Thyroid gland (tissue), 4 donors: ENCODE results near the gene ALDH8A1. TPM values are rescaled to one million over a fixed set of nuclear protein-coding genes. Genes with fewer than 3 reads are reported as not detected.

Experiments
- DNase-seq, 2 donors: peaks; one replicate each; pipeline ENCODE4 v3.0.0-alpha.2; 2019
- H3K27ac ChIP-seq, 3 donors: fragments of 200-600 bp; sonication (generic); 1 replicate in 2 of 3; 2 replicates in 1 of 3; pipeline ENCODE4 v1.5.1; 2016 to 2019; ENCODE audit warnings: mild to moderate bottlenecking in 1 of 3, moderate library complexity in 1 of 3
- H3K27me3 ChIP-seq: fragments of 200-600 bp; sonication (generic); one replicate; pipeline ENCODE4 v1.5.1; 2019
- H3K36me3 ChIP-seq, 2 donors: fragments of 200-600 bp; sonication (generic); one replicate each; pipeline ENCODE4 v1.5.1; 2016 to 2019
- H3K4me1 ChIP-seq, 2 donors: fragments of 200-600 bp; sonication (generic); one replicate each; pipeline ENCODE4 v1.5.1; 2017 to 2019
- H3K4me3 ChIP-seq, 3 donors: fragments of 200-600 bp; sonication (generic); replicated peaks in 1 of 3; 1 replicate in 2 of 3; 2 replicates in 1 of 3; pipeline ENCODE4 v1.5.1; 2016; ENCODE audit warnings: mild to moderate bottlenecking in 1 of 3
- H3K9me3 ChIP-seq: fragments of 200-600 bp; sonication (generic); one replicate; pipeline ENCODE4 v1.5.1; 2017
- POLR2A ChIP-seq, 2 donors: fragments of 450-650 bp; IDR thresholded peaks; one replicate each; pipeline ENCODE4 v1.6.1; 2017; ENCODE audit warnings: antibody characterized with exemption in 2 of 2, mild to moderate bottlenecking in 2 of 2, moderate library complexity in 1 of 2
- WGBS, 2 donors: methylation state at CpG; one replicate each; pipeline ENCODE4 v1.1.5; 2017; 5-methylcytosine and 5-hydroxymethylcytosine counted together
- intact Hi-C: fragments of 100-400 bp; cut with DNase I; formaldehyde crosslinking; loops from one replicate; pipeline ENCODE4 v1.15.1; 2023
- total RNA-seq, 4 donors: library from RNA; depleted of rRNA; stranded (reverse); fragments of >200 nt; gene quantifications; one replicate each; pipeline ENCODE4 v1.2.3, GENCODE V29; 2016
- TF ChIP-seq, protein P1 (sequence below), 6 experiments: fragments of 200-600 bp in 3 of 6; fragments of 450-650 bp in 3 of 6; sonication (generic) in 3 of 6; IDR thresholded peaks; one replicate each; pipeline ENCODE4 v1.5.1; 2016 to 2019; ENCODE audit warnings: antibody characterized with exemption in 6 of 6, mild to moderate bottlenecking in 2 of 6, inconsistent platforms in 1 of 6, moderate library complexity in 1 of 6

The ALDH8A1 gene
- total RNA-seq, 4 donors from 2014 or later: 0.13 to 0.54 (median 0.33) TPM; not detected in 1

DNA sequence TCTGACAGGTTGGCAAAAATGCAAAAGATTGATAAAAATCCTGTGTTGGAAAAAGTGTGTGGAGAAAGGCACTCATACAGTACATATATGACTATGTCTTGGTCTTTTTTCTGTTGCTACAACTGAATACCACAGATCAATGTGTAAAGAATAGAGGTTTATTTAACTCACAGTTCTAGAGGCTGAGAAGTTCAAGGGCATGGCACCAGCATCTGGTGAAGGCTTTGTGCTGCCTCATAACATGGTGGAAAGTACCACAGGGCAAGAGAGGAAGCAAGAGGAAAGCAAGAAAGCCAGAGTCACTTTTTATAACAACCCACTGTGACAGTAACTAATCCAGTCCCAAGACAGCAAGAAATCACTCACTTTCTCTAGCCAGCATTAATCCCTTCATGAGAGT, 57.5 kb downstream of the ALDH8A1 start:
- no peak for DNase-seq
- peaks cover 0 to 8% of the 10 kb centered on the region in 2 donors for H3K4me1 ChIP-seq
- no peaks in the 10 kb centered on the region for H3K9me3 ChIP-seq
- H3K27ac ChIP-seq: no peak overlapping the region
- no peak overlapping the region for H3K4me3 ChIP-seq
- no peaks in the 10 kb centered on the region for H3K36me3 ChIP-seq
- intact Hi-C loops: no loop called here
- no peak for TF ChIP-seq POLR2A (IDR thresholded peaks at IDR 0.05)
- TF ChIP-seq, protein P1, sequence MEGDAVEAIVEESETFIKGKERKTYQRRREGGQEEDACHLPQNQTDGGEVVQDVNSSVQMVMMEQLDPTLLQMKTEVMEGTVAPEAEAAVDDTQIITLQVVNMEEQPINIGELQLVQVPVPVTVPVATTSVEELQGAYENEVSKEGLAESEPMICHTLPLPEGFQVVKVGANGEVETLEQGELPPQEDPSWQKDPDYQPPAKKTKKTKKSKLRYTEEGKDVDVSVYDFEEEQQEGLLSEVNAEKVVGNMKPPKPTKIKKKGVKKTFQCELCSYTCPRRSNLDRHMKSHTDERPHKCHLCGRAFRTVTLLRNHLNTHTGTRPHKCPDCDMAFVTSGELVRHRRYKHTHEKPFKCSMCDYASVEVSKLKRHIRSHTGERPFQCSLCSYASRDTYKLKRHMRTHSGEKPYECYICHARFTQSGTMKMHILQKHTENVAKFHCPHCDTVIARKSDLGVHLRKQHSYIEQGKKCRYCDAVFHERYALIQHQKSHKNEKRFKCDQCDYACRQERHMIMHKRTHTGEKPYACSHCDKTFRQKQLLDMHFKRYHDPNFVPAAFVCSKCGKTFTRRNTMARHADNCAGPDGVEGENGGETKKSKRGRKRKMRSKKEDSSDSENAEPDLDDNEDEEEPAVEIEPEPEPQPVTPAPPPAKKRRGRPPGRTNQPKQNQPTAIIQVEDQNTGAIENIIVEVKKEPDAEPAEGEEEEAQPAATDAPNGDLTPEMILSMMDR (IDR thresholded peaks at IDR 0.05): no peak
- no peaks in the 10 kb centered on the region for H3K27me3 ChIP-seq

DNA sequence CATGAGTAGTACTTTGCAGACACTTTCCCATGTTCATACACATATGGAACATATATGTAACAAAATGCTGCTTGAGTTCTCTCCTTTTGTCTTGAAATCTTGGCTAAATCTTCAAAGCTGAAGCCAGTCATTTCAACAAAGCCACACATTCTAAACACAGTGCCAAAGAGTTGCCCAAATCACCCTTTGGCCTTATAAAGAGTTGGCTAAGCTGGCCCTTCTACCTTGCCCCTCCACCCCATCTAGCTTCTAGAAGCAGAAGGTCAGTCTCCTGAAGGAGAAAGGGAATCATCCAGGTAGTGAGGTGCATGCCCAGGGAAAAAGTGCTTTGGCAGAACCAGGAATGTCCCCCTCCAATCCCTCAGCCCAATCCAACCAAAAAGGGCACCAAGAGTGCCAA, 58.3 kb downstream of the ALDH8A1 start:
- no peaks in the 10 kb centered on the region for H3K9me3 ChIP-seq
- intact Hi-C loops: no loop called here
- no peak overlapping the region for H3K27ac ChIP-seq
- peaks cover 0 to 8% of the 10 kb centered on the region in 2 donors for H3K4me1 ChIP-seq
- TF ChIP-seq, protein P1 (IDR thresholded peaks at IDR 0.05): no peak
- no peak for TF ChIP-seq POLR2A (IDR thresholded peaks at IDR 0.05)
- no peak overlapping the region for H3K4me3 ChIP-seq
- no peaks in the 10 kb centered on the region for H3K36me3 ChIP-seq
- no peak for DNase-seq
- no peaks in the 10 kb centered on the region for H3K27me3 ChIP-seq

DNA sequence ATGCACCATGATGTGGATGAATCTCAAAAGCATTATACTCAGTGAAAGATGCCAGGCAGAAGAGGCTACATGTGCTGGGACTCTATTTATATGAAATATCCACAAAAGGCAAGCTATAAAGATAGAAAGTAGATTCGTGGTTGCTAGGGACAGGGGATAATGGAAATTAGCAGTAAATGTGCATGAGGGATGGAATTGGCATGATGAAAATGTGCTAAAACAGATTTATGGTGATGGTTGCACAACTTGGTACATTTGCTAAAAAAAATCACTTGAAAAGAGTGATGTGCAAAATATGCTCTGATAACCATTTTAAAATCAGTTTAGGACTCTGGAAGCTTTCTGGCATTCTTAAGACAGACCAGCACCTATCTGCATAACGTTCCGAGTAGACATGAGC, 61.6 kb downstream of the ALDH8A1 start:
- 75 to 91% methylated on average over 3 of the region's 3 CpGs for WGBS, 2 donors
- TF ChIP-seq, protein P1 (IDR thresholded peaks at IDR 0.05): no peak
- TF ChIP-seq POLR2A (IDR thresholded peaks at IDR 0.05): no peak
- Histone ChIP-seq H3K27ac (no peak overlapping the region), H3K9me3 (no peaks in the 10 kb centered on the region), H3K4me3 (no peak overlapping the region), H3K27me3 (no peaks in the 10 kb centered on the region), H3K4me1 (peaks cover 0 to 6% of the 10 kb centered on the region in 2 donors), H3K36me3 (no peaks in the 10 kb centered on the region)
- no peak for DNase-seq
- intact Hi-C loops: loop anchor here (10.0 kb wide), 1 partner anchor 764 kb away; no protein-coding TSS in a partner anchor

DNA sequence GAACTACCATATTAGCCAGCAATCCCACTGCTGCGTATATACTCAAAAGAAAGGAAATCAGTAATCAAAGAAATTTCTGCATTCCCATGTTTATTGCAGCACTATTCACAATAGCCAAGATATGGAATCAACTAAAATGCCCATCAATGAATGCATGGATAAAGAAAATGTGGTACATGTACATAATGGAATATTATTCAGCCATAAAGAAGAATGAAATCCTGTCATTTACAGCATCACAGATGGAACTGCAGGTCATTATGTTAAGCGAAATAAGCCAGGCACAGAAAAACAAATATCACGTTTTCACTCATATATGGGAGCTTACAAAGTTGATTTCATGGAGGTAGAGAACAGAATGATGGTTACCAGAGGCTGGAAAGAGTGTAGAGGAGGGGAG, 65.1 kb downstream of the ALDH8A1 start:
- H3K4me1 ChIP-seq: peaks cover 0 to 6% of the 10 kb centered on the region in 2 donors
- intact Hi-C loops: loop anchor here (5.0 to 10.0 kb wide), 2 partner anchors 727 to 760 kb away; no protein-coding TSS in a partner anchor
- H3K4me3 ChIP-seq: no peak overlapping the region
- H3K27ac ChIP-seq: no peak overlapping the region
- H3K36me3 ChIP-seq: no peaks in the 10 kb centered on the region
- H3K27me3 ChIP-seq: no peaks in the 10 kb centered on the region
- TF ChIP-seq POLR2A (IDR thresholded peaks at IDR 0.05): no peak
- TF ChIP-seq, protein P1 (IDR thresholded peaks at IDR 0.05): no peak
- no peaks in the 10 kb centered on the region for H3K9me3 ChIP-seq
- no peak for DNase-seq
- WGBS, 2 donors: 93 to 94% methylated on average over 3 of the region's 3 CpGs

DNA sequence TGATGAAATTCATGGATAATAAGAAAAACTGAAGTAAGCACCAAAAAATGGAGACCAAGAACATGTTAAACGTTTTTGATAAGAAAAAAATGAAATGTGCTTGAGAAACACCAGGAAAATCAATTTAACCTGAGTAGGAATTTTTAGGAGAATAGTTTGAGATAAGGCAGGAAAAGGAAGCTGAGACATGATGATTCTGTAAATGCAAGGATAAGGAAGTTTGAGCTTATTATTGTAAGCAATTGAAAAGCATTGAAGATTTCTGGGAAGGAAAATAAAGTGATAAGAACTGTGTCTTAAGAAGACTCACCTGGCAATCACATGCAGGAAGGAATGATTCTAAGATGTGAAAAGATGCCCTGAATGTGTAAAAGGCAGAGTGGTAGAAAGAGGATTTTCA, 66.6 kb downstream of the ALDH8A1 start:
- Histone ChIP-seq H3K27me3 (no peaks in the 10 kb centered on the region), H3K4me1 (peaks cover 0 to 6% of the 10 kb centered on the region in 2 donors), H3K4me3 (no peak overlapping the region), H3K36me3 (no peaks in the 10 kb centered on the region), H3K27ac (no peak overlapping the region), H3K9me3 (no peaks in the 10 kb centered on the region)
- intact Hi-C loops: loop anchor here (5.0 to 10.0 kb wide), 2 partner anchors 726 to 759 kb away; no protein-coding TSS in a partner anchor
- WGBS, 2 donors: 22 to 39% methylated on average over 1 of the region's 1 CpG
- DNase-seq: no peak
- no peak for TF ChIP-seq POLR2A (IDR thresholded peaks at IDR 0.05)
- TF ChIP-seq, protein P1 (IDR thresholded peaks at IDR 0.05): no peak
